ENCODE results near the gene SERP2. TPM values are rescaled to one million over a fixed set of nuclear protein-coding genes. Genes with fewer than 3 reads are reported as not detected.

Gene SERP2
- total and polyA plus RNA-seq, 9 of the 15 experiments (the other 6 are each of a cell fraction or from before 2014, with no cell fraction given) = 0.13 TPM; not detected in 8

- Histone ChIP-seq H3K4me1 (replicated peaks in 1 of 2; ENCODE audit: control insufficient read depth in 2 of 2, insufficient read depth in 2 of 2, low read length in 2 of 2) (peaks cover 14 to 18% of the 10 kb centered on the region in 2 experiments; a peak in 3 of 5 replicates), H3K79me2 (ENCODE audit: control insufficient read depth, insufficient read depth, low read length) (no peaks in the 10 kb centered on the region), H3K4me2 (ENCODE audit: insufficient read depth, low read length) (no peak overlapping the region), H3K9me1 (ENCODE audit: control insufficient read depth, insufficient read depth, low read length) (no peaks in the 10 kb centered on the region), H2AFZ (ENCODE audit: low read depth, low read length) (no peak overlapping the region), H3K27ac (ENCODE audit: extremely low read depth, low read depth, low read length) (no peak overlapping the region), H3K9me3 (replicated peaks; ENCODE audit: control insufficient read depth, insufficient read depth, low read depth, low read length) (no peaks in the 10 kb centered on the region), H3K27me3 (ENCODE audit: control insufficient read depth in 2 of 2, insufficient read depth in 2 of 2, low read length in 2 of 2) (no peaks in the 10 kb centered on the region), H3K36me3 (ENCODE audit: control insufficient read depth, insufficient read depth, low read length) (no peaks in the 10 kb centered on the region), H3K4me3 (no peak overlapping the region), H3K9ac (ENCODE audit: insufficient read depth in 1 of 2, low read depth in 2 of 2, low read length in 2 of 2) (no peak overlapping the region), H4K20me1 (replicated peaks; ENCODE audit: control insufficient read depth, insufficient read depth, low read length) (no peaks in the 10 kb centered on the region)
- FAIRE-seq (no peak), ATAC-seq (no peak), DNase-seq (ENCODE audit: extremely low read depth in 1 of 4, low spot score in 3 of 4) (no peak)
- intact Hi-C loops (cut with micrococcal nuclease) (no loop called here), in situ Hi-C loops (cut with MboI) (no loop called here)
- no TSS peak for BruUV-seq (replicated peaks)
- ChIA-PET POLR2A (no interaction called here), CTCF (ENCODE audit: low intra/inter-chr PET ratio) (no interaction called here)
- 47% methylated on average over 3 of the region's 3 CpGs for WGBS (ENCODE audit: insufficient coverage, low coverage, missing lambda C conversion rate)
- no peak for TF ChIP-seq ZNF639 (CRISPR knock-in tag; conservative IDR thresholded peaks at IDR 0.05 in 1 of 2, IDR thresholded peaks at IDR 0.05 in 1 of 2)
- TF ChIP-seq PML (IDR thresholded peaks at IDR 0.05; ENCODE audit: low read length) = no peak
- no peak for TF ChIP-seq ZNF175 (CRISPR knock-in tag; IDR thresholded peaks at IDR 0.05; ENCODE audit: low read depth)
- no peak for TF ChIP-seq ZBTB9 (CRISPR knock-in tag; IDR thresholded peaks at IDR 0.05)
- no peak for TF ChIP-seq TRIM24 (IDR thresholded peaks at IDR 0.05)
- no peak for TF ChIP-seq ZNF444 (CRISPR knock-in tag; IDR thresholded peaks at IDR 0.05)
- no peak for TF ChIP-seq ZKSCAN1 (IDR thresholded peaks at IDR 0.05; ENCODE audit: low read depth, low read length)
- no peak for TF ChIP-seq MTF1 (CRISPR knock-in tag; IDR thresholded peaks at IDR 0.05; ENCODE audit: borderline replicate concordance)
- no peak for TF ChIP-seq TGIF2 (CRISPR knock-in tag; IDR thresholded peaks at IDR 0.05)
These were observed 7.0 kb downstream of the SERP2 start for GRCh38 chr13:44380404-44381165.

Data from K562 (cell line).